Stimulated activated naive CD4-positive, alpha-beta T cell treated with Interleukin-2 at 50 U/mL for 16 hours (primary cell): ENCODE measurements around the gene PLK1.
"Not testable (repeated sequence)": the region's sequence is repeated elsewhere in the genome, so short reads cannot be mapped to it uniquely, and the experiment has no call there.

Experiments
- DNase-seq: peaks from one replicate; lab custom pipeline; 2025; lab: John Stamatoyannopoulos, UW

PLK1 gene

DNA sequence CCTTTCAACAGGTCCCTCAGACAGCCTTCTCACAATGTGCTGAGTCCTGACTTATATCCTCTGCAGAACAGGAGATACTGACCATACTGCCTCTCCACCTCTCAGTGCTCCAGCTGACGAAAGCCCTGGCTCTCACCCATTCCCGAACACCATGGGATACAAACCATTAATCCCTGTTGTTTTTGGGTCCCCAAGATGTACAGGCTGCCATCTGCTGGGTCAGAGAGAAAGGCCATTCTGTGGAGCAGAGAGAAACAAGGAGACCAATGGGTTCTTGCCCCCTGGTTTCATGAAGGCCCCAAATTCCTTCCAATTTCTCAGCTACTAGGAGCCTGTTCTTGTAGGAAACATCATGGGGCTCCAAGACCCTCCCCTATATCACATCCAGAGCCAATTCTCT is 31.3 kb downstream of the PLK1 start:
- DNase-seq = no peak

DNA sequence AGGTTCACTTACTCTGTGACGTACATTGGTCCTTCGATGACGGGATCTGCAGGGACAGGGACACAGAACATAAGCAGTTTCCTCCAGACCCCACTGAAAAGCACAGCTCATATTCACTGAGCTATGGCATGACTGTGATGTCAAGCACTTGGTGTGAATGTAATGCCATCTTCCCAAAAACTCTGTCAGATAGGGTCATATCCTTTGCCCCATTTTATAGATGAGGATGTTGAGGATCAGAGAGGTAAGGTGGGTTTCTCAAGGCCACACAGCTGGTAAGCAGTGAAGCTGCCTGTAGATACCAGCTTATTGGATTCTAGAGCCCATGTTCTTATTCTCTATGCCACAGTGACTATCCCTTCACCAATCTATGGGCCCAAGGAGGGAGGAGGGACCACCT is 31.8 kb downstream of the PLK1 start:
- no peak for DNase-seq

DNA sequence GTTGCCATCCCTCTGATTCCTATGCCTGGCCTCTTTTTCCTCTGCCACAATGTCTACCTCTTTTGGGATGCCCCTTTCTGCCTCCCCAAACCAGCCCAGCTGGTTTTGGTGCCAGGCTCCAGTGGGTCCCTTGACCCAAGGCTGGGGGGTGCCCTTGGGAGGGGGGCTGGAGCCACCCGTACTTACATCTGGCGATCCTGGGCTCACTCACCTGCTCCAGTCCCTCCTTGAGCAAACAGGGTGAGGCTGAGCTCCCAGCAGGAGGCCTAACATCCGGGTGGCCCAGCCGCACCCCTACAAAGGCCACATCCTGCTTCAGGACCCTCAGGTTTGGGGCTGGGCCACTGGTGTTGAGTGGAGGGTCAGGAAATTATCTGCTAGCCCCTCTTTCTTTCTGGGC is 33.1 kb downstream of the PLK1 start:
- no peak for DNase-seq

DNA sequence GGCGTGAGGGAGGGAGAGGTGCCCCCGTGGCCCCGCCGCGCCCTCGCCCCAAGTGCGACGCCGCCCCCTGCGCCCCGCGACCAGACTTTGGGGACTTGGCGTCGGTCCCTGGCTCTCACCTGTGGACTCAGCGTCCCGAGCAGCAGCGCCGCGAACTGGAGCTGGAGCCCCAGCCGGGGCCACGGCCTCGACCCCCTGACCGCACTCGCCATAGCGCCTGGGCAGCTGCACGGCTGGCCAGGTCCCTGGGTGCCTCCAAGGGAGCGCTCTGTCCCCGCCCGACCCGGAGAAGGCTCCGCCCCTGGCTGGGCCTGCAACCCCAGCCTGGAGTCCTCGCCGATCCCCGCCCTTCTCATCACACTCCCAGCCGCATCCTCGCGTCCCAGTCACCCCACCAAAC is 34.3 kb downstream of the PLK1 start, which contains the start of gene ERN2:
TSS of gene ERN2 (minus strand) at position 247 of the 400 bp plus-strand sequence. CDS start at position 212, 35 bp downstream.
- no peak for DNase-seq

DNA sequence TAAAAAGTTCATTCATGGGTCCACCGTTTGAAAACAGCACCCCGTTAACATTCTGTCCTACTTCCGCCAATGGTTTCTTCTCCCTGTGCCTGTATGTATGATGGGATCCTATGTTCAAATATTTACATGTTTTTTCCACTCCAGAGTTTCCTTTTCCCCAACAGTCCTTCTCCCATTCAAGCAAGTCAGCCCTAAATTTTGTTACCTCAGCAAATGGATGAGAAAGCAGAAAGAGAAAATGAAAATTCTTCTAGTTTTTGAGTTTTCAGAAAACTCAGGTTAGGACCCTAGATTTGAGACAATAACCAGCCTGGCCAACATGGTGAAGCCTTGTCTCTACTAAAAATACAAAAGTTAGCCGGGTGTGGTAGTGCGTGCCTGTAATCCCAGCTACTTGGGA is 37.8 kb downstream of the PLK1 start:
- DNase-seq = no peak

DNA sequence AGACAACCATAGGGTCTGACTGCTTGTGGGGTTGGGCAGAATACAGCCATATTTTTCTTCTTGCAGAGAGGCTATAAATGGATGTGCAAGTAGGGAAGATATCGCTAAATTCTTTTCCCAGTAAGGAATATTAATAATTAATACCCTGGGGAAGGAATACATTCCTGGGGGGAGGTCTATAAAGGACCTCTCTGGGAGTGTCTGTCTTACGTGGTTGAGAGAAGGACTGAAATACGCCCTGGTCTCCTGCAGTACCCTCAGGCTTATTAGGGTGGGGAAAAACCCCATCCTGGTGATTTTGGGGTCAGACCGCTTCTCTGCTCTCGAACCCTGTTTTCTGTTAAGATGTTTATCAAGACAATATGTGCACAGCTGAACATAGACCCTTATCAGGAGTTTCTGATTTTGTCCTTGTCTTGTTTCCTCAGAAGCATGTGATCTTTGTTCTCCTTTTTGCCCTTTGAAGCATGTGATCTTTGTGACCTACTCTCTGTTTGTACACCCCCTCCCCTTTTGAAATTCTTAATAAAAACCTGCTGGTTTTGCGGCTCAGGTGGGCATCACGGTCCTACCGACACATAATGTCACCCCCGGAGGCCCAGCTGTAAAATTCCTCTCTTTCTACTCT is 44.0 kb downstream of the PLK1 start:
- not testable (repeated sequence) for DNase-seq

DNA sequence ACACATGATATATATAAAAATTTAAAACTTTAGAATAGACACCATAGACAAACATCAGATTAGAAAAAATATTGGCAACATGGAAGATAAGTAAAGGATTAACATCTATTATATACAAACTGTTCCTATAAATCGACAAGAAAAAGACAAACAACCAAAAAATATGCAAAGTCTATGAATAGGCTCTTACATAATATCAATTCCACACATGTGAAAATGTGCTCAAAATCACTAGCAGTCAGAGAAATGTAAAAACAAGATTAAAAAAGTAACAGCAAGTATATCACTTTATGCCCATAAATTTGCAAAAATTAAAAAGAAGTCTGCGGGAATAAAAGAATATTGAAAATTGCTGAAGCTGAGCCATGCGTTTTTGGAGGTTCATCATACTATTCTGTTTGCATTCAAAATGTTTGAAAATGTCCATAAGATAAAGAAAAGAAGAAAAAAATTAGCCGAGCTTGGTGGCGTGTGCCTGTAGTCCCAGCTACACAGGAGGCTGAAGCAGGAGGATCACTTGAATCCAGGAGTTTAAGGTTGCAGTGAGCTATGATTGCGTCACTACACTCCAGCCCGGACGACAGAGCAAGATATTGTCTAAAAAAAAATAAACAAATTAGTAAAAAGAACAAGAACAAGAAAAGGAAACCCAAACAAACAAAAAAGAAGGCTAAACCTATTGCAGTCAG is 45.6 kb downstream of the PLK1 start:
- no peak for DNase-seq

DNA sequence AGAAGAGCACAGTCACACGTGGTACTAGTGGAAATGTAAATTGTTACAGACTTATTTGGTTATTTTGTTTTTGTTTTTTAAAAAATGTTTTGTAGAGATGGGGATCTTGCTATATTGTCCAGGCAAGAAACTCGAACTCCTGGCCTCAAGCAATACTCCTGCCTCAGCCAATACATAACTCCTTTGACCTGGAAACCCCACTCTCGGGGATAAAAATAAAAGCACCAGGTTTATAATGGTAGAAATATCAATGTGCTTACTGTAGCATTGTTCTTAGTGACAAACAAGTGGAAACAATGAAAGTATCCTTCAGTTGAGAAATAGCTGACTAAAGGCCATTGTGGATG is 46.1 kb downstream of the PLK1 start:
- DNase-seq = no peak

DNA sequence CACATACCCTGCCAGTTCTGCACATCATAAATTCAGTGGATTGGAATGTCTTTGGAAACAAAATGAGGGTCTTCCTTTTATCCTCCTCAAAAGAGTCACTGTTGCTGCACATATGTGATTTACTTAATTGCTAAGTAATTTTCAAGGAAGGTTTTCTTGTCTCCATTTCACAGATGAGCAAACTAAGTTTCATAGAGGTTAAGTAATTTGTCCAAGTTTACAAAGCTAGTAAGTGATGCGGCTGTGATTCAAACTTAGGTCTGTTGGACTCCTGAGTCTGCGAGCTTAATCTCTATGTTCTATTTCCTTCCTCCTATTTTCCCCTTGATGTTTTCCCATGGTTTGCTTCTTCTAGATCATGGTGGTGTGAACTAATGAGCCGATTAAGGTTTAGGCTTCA is 48.0 kb downstream of the PLK1 start:
- no peak for DNase-seq

DNA sequence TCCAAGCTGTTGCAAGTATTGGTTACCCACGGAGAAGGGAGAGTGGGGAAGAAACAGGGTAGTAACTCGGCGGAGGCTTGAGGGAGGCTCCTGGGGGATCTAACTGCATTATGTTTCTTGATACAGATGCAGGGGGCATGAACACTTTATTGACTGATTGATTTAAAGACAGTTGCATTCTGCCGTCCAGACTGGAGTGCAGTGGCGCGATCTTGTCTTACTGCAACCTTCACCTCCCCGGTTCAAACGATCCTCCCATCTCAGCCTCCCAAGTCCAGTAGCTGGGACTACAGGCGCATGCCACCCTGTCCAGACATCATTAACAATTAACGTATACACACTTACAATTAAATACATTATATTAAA is 49.4 kb downstream of the PLK1 start:
- no peak for DNase-seq

DNA sequence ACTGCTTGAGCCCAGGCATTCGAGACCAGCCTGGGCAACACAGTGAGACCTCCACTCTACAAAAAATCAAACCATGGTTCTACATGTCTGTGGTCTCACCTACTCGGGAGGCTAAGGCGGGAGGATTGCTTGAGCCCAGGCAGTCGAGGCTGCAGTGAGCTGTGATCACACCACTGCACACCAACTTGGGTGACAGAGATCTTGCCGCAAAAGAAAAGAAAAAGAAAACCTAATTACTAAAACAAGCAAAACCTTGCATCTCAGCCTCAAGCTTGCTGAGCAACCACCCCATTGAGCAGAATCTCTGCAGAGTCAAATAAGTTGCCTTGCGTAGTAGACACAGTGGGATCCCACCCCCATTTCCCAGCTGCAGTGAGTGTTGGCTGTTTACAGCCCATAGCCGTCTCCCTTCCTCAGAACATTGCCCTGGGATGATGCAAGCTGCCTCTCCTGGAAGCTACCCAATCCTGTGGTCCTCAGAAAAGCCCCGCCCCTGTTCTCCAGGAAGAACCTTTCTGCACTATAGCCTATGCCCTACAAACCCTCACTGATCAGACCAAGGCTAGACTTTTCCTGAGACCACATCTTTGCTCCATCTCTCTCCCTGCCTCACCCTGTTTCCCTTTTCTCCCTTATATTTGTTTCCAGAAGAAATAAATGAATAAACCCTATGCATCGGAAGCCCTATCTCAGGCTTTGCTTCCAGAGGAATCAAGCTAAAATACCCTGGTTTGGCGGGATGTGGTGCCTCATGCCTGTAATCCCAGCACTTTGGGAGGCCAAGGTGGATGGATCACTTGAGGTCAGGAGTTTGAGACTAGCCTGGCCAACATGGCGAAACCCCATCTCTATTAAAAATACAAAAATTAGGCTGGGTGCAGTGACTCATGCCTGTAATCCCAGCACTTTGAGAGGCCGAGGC is 51.1 kb downstream of the PLK1 start:
- no peak for DNase-seq

DNA sequence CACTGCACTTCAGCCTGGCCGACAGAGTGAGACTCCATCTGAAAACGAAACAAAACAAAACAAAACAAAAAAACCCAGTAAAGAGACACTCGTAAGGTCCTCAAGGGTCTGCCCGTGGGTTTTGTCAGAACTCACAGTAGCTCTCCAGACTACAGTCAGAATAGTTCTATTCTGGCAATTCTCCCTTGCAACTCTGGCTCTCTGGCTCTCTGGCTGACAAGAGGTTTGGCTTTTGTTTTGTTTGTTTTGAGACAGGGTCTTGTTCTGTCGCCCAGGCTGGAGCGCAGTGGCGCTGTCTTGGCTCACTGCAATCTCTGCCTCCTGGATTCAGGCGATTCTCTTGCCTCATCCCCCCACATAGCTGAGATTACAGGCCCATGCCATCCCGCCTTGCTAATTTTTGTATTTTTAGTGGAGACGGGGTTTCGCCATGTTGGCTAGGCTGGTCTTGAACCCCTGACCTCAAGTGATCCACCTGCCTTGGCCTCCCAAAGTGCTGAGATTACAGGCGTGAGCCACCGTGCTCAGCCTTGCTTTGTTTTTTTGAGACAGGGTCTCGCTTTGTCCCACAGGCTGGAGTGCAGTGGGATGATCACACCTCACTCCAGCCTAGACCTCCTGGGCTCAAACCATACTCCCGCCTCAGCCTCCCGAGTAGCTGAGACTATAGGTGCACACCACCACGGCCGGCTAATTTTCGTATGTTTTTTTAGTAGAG is 55.6 kb downstream of the PLK1 start:
- DNase-seq = no peak

DNA sequence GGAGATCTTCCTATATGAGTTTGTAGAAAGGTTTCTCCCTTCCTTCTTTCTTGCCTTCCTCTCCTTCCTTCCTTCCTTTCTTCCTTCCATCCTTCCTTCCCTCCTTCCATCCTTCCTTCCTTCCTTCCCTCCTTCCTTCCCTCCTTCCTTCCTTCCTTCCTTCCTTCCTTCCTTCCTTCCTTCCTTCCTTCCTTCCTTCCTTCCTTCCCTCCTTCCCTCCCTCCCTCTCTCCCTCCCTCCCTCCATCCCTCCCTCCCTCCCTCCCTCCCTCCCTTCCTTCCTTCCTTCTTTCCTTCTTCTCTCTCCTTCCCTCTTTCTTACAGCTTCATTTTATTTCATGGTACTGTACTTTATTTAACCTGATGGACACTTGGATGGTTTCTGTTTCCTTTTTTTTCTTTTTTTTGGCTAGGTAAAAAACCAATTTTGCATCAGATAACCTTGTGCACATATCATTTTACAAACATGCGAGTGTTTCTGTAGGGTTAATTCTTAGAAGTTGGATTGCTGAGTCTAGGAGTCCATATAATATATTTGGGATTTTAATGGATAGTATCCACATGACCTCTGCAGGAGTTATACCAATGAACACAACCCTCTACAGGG is 58.8 kb downstream of the PLK1 start:
- DNase-seq = not testable (repeated sequence)

DNA sequence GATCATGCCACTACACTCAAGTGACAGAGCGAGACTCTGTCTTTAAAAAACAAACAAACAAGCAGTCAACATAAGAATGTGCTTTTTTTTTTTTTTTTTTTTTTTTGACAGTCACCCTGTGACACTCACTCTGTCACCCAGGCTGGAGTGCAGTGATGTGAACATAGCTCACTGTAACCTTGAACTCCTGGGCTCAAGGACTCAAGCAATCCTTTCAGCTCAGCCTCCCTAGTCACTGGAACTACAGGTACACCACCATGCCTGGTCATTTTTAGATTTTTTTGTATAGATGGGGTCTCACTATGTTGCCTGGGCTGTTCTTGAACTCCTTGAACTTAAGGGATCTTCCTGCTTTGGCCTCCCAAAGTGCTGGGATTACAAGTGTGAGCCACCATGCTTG is 60.8 kb downstream of the PLK1 start:
- no peak for DNase-seq
